CD4-positive, alpha-beta T cell (primary cell): ENCODE results near the gene OR10C1. TPM values are rescaled to one million over a fixed set of nuclear protein-coding genes. Genes with fewer than 3 reads are reported as not detected.
"Not testable (repeated sequence)": the region's sequence is repeated elsewhere in the genome, so short reads cannot be mapped to it uniquely, and the experiment has no call there.

Experiments
- ATAC-seq: fragments of 200-7000 bp; cut with Tn5 transposase; one replicate; pipeline ENCODE4 v1.10.0; 2022; ENCODE audit warnings: mild to moderate bottlenecking; ENCODE audit not compliant: poor library complexity
- CTCF ChIA-PET: fragments of 350-600 bp; sonication (Branson Sonifier 250); formaldehyde crosslinking; loops from one replicate; lab custom pipeline; 2021; ENCODE audit warnings: antibody characterized with exemption, inconsistent platforms; lab: Charles Lee
- POLR2A ChIA-PET: fragments of 350-600 bp; sonication (Branson Sonifier 250); formaldehyde crosslinking; loops from one replicate; lab custom pipeline; 2021; ENCODE audit warnings: antibody characterized with exemption, inconsistent platforms; lab: Charles Lee
- DNase-seq, 14 experiments: peaks; one replicate each; pipeline ENCODE4 v3.0.0-alpha.2; 2013 to 2020; ENCODE audit warnings: mixed read lengths in 2 of 14
- H3K27ac ChIP-seq, 2 donors: one replicate each; pipeline versions ENCODE4 v1.5.1 to v1.7.0; 2013; ENCODE audit warnings: low read length in 2 of 2, low read depth in 1 of 2, mild to moderate bottlenecking in 1 of 2
- H3K27me3 ChIP-seq, 2 experiments: 1 replicate in 1 of 2; 2 replicates in 1 of 2; pipeline versions ENCODE4 v1.6.1 to v1.7.0; 2013; ENCODE audit warnings: low read length in 2 of 2, control low read depth in 1 of 2, mild to moderate bottlenecking in 1 of 2, moderate library complexity in 1 of 2; ENCODE audit not compliant: insufficient read depth in 2 of 2, control insufficient read depth in 1 of 2
- H3K36me3 ChIP-seq: one replicate; pipeline ENCODE4 v1.6.1; 2013; ENCODE audit warnings: low read length, control low read depth; ENCODE audit not compliant: insufficient read depth
- H3K4me1 ChIP-seq: one replicate; pipeline ENCODE4 v1.6.1; 2013; ENCODE audit warnings: low read length, control low read depth; ENCODE audit not compliant: insufficient read depth
- H3K4me3 ChIP-seq: one replicate; pipeline ENCODE4 v1.5.1; 2013; ENCODE audit warnings: mild to moderate bottlenecking, low read length, moderate library complexity
- H3K9me3 ChIP-seq, 2 experiments: 1 replicate in 1 of 2; 2 replicates in 1 of 2; pipeline versions ENCODE4 v1.6.1 to v1.7.0; 2013; ENCODE audit warnings: low read length in 2 of 2, mild to moderate bottlenecking in 2 of 2, control low read depth in 1 of 2, moderate library complexity in 1 of 2; ENCODE audit not compliant: control insufficient read depth in 1 of 2, insufficient read depth in 1 of 2
- H3K27ac Mint-ChIP-seq: one replicate; pipeline ENCODE4 v1.8.0; 2020; ENCODE audit warnings: mixed read lengths
- H3K27me3 Mint-ChIP-seq: one replicate; pipeline ENCODE4 v1.8.0; 2021; ENCODE audit warnings: mixed read lengths
- H3K36me3 Mint-ChIP-seq: one replicate; pipeline ENCODE4 v1.8.0; 2021; ENCODE audit warnings: low read depth, mixed read lengths
- H3K4me1 Mint-ChIP-seq: one replicate; pipeline ENCODE4 v1.8.0; 2021; ENCODE audit warnings: low read depth, mixed read lengths
- H3K4me3 Mint-ChIP-seq: one replicate; pipeline ENCODE4 v1.8.0; 2020; ENCODE audit warnings: mild to moderate bottlenecking, mixed read lengths
- H3K9me3 Mint-ChIP-seq: one replicate; pipeline ENCODE4 v1.8.0; 2020; ENCODE audit warnings: mixed read lengths
- intact Hi-C, 2 experiments: fragments of 100-400 bp; cut with DNase I in 1 of 2; cut with micrococcal nuclease in 1 of 2; formaldehyde crosslinking; loops; one replicate each; pipeline versions ENCODE4 v1.15.1 to v1.9.0; 2023 to 2025; cut with DNase I, micrococcal nuclease
- total RNA-seq, 174 experiments: library from RNA in 2 of 174; stranded (reverse) in 2 of 174; gene quantifications; one replicate each; pipeline ENCODE4 v1.2.3 and lab custom pipeline; 2021 to 2026
- TF ChIP-seq, protein P1 (sequence below): fragments of 200-600 bp; IDR thresholded peaks from one replicate; pipeline ENCODE4 v1.8.0; 2022; ENCODE audit warnings: antibody characterized with exemption, mild to moderate bottlenecking

OR10C1 gene
- total RNA-seq, 2 experiments from 2014 or later = not detected

DNA sequence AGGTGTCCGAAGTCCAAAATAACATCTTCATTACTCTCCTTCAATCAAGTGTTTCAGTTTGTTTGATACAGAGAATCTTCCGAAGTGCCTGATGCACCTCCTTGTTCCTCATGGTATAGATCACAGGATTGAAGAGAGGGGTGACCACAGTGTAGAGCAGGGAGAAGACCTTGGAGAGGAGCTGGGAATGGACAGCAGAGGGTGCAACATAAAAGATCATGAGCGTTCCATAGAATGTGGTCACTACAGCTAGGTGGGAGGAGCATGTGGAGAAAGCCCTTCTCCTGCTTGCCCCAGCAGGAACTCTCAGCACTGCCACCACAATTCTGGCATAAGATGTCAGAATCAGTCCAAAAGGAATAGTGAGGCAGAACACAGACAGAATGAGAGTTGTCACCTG lies 12.5 kb upstream of the OR10C1 start:
- intact Hi-C loops = no loop called here
- TF ChIP-seq, protein P1, sequence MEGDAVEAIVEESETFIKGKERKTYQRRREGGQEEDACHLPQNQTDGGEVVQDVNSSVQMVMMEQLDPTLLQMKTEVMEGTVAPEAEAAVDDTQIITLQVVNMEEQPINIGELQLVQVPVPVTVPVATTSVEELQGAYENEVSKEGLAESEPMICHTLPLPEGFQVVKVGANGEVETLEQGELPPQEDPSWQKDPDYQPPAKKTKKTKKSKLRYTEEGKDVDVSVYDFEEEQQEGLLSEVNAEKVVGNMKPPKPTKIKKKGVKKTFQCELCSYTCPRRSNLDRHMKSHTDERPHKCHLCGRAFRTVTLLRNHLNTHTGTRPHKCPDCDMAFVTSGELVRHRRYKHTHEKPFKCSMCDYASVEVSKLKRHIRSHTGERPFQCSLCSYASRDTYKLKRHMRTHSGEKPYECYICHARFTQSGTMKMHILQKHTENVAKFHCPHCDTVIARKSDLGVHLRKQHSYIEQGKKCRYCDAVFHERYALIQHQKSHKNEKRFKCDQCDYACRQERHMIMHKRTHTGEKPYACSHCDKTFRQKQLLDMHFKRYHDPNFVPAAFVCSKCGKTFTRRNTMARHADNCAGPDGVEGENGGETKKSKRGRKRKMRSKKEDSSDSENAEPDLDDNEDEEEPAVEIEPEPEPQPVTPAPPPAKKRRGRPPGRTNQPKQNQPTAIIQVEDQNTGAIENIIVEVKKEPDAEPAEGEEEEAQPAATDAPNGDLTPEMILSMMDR = no peak
- Mint-ChIP-seq H3K9me3 (no peaks in the 10 kb centered on the region), H3K4me1 (no peaks in the 10 kb centered on the region), H3K4me3 (no peak overlapping the region), H3K27ac (no peak overlapping the region), H3K36me3 (no peaks in the 10 kb centered on the region), H3K27me3 (peaks cover 74% of the 10 kb centered on the region)
- Histone ChIP-seq H3K9me3 (peaks cover 0 to 4% of the 10 kb centered on the region in 2 experiments), H3K27me3 (peaks cover 3 to 25% of the 10 kb centered on the region in 2 experiments), H3K36me3 (no peaks in the 10 kb centered on the region), H3K4me1 (no peaks in the 10 kb centered on the region), H3K4me3 (no peak overlapping the region), H3K27ac (no peak overlapping the region)
- DNase-seq (no peak), ATAC-seq (no peak)
- POLR2A ChIA-PET = no interaction called here
- CTCF ChIA-PET = no interaction called here

DNA sequence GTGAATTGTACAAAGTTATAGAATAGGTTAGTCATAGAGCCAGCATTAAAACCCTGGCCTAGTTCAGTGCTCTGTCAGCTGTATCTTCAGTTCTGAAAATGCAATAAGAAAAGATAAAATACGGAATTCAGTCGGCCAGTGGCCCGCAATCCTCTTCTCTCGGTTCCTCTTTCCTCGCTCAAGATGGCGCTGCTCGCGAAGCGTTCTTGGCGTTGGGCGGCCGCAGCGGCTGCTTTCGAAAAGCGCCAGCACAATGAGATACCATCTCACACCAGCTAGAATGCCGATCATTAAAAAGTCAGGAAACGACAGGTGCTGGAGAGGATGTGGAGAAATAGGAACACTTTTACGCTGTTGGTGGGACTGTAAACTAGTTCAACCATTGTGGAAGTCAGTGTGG lies 2.4 kb upstream of the OR10C1 start:
- H3K9me3 Mint-ChIP-seq, ATAC-seq, H3K36me3 Mint-ChIP-seq, H3K4me3 ChIP-seq, H3K36me3 ChIP-seq, H3K9me3 ChIP-seq, POLR2A ChIA-PET, DNase-seq, CTCF ChIA-PET, H3K4me3 Mint-ChIP-seq, H3K27ac Mint-ChIP-seq, intact Hi-C loops, H3K4me1 Mint-ChIP-seq, H3K27ac ChIP-seq, H3K4me1 ChIP-seq: not testable (repeated sequence)
- H3K27me3 ChIP-seq = peaks cover 0 to 19% of the 10 kb centered on the region in 2 experiments
- H3K27me3 Mint-ChIP-seq = peaks cover 85% of the 10 kb centered on the region

DNA sequence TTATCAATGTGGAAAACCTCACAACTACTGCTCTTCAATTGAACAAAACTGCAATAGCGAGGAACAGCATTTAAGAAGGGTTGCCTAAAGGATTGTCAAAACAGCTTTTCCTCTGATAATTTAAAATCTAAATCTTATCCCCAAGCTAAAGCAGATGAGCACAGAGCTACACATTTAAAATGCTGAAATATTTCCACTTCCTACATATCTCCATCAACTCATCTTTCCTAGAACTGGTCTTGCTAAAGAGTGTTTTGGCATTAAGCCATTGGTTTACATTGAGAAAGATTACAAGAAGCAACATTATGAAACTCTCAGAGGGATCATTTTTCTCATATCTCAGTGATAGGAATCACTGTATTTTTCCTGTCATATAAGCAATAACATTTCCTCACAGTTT lies 3.6 kb downstream of the OR10C1 start:
- Mint-ChIP-seq H3K27me3 (peaks cover 88% of the 10 kb centered on the region), H3K36me3 (no peaks in the 10 kb centered on the region), H3K9me3 (peaks cover 8% of the 10 kb centered on the region), H3K4me1 (no peaks in the 10 kb centered on the region), H3K27ac (no peak overlapping the region), H3K4me3 (no peak overlapping the region)
- Histone ChIP-seq H3K4me1 (no peaks in the 10 kb centered on the region), H3K9me3 (peaks cover 0 to 6% of the 10 kb centered on the region in 2 experiments), H3K27me3 (peaks cover 9 to 27% of the 10 kb centered on the region in 2 experiments), H3K36me3 (no peaks in the 10 kb centered on the region), H3K4me3 (no peak overlapping the region), H3K27ac (no peak overlapping the region)
- intact Hi-C loops = no loop called here
- ChIA-PET POLR2A (no interaction called here), CTCF (no interaction called here)
- no peak for ATAC-seq
- no peak for DNase-seq
- TF ChIP-seq, protein P1 = no peak

DNA sequence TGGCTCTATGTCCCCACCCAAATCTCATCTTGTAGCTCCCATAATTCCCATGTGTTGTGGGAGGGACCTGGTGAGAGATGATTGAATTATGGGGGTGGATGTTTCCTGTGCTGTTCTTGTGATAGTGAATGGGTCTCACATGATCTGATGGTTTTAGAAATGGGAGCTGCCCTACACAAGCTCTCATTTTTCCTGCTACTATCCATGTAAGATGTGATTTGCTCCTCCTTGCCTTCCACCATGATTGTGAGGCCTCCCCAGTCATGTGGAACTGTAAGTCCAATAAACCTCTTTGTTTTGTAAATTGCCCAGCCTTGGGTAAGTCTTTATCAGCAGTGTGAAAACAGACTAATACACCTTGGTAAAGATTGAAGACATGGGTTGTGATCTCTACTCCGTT lies 4.9 kb downstream of the OR10C1 start:
- H3K36me3 ChIP-seq, ATAC-seq, H3K4me3 ChIP-seq, H3K27ac ChIP-seq, H3K27ac Mint-ChIP-seq, H3K36me3 Mint-ChIP-seq, H3K4me1 Mint-ChIP-seq, DNase-seq, H3K4me3 Mint-ChIP-seq, POLR2A ChIA-PET, H3K4me1 ChIP-seq, intact Hi-C loops, H3K9me3 Mint-ChIP-seq: not testable (repeated sequence)
- H3K27me3 Mint-ChIP-seq = peaks cover 90% of the 10 kb centered on the region
- CTCF ChIA-PET = interaction anchor here (0.6 kb wide), 1 partner anchor 727 kb away, joined by 3 read pairs; no protein-coding TSS in a partner anchor
- Histone ChIP-seq H3K9me3 (peaks cover 0 to 11% of the 10 kb centered on the region in 2 experiments), H3K27me3 (peaks cover 9 to 30% of the 10 kb centered on the region in 2 experiments)
